ENCODE results near the gene MYL11.

- TF ChIP-seq CTCF (IDR thresholded peaks at IDR 0.05) (no peak), POLR2A (IDR thresholded peaks at IDR 0.05) (no peak)
These were observed 24.2 kb downstream of the MYL11 start for GRCh38 chr16:30398661-30399434.

Measured in lower leg skin (tissue), 3 donors.